HG03196 (cell line): ENCODE data around the gene SPEN.
A peak's percentile ranks its signal among the peaks of the same experiment; 100 is the strongest.
"Not testable (repeated sequence)": the region's sequence is repeated elsewhere in the genome, so short reads cannot be mapped to it uniquely, and the experiment has no call there.

ENCODE experiments used
- ATAC-seq: cut with Tn5 transposase; IDR thresholded peaks from one replicate; pipeline ENCODE4 v1.9.1; 2021; ENCODE audit not compliant: unreplicated experiment

SPEN gene

GRCh38 chr1:15892857-15893599 is 45.5 kb downstream of the SPEN start:
- ATAC-seq = not testable (repeated sequence)

GRCh38 chr1:15895233-15895632 is 47.7 kb downstream of the SPEN start:
- no peak for ATAC-seq

- not testable (repeated sequence) for ATAC-seq
Observed at GRCh38 chr1:15896841-15897610, 49.5 kb downstream of the SPEN start.

- no peak for ATAC-seq
Observed at GRCh38 chr1:15899266-15899665, 51.8 kb downstream of the SPEN start.

GRCh38 chr1:15900662-15901279 is 53.3 kb downstream of the SPEN start:
- ATAC-seq = no peak

- ATAC-seq = no peak
Observed at GRCh38 chr1:15902882-15903281, 55.4 kb downstream of the SPEN start.

GRCh38 chr1:15908597-15908996 is 61.1 kb downstream of the SPEN start:
- no peak for ATAC-seq

- ATAC-seq = no peak
Observed at GRCh38 chr1:15911141-15911540, 63.6 kb downstream of the SPEN start.

GRCh38 chr1:15911927-15912326 is 64.4 kb downstream of the SPEN start:
- ATAC-seq = no peak

GRCh38 chr1:15913607-15914006 is 66.1 kb downstream of the SPEN start:
- ATAC-seq = not testable (repeated sequence)

- no peak for ATAC-seq
Observed at GRCh38 chr1:15915991-15916390, 68.5 kb downstream of the SPEN start.

- ATAC-seq = no peak
Observed at GRCh38 chr1:15916417-15916816, 68.9 kb downstream of the SPEN start.

GRCh38 chr1:15916916-15917315 is 69.4 kb downstream of the SPEN start:
- ATAC-seq = no peak

GRCh38 chr1:15918962-15919715 is 71.6 kb downstream of the SPEN start:
- peak; percentile 65 for ATAC-seq

- ATAC-seq = no peak
Observed at GRCh38 chr1:15923241-15923640, 75.7 kb downstream of the SPEN start.

GRCh38 chr1:15926448-15926847 is 78.9 kb downstream of the SPEN start:
- ATAC-seq = not testable (repeated sequence)

GRCh38 chr1:15928971-15929965 is 81.8 kb downstream of the SPEN start:
- ATAC-seq = no peak

- no peak for ATAC-seq
Observed at GRCh38 chr1:15931401-15931800, 83.9 kb downstream of the SPEN start.

- no peak for ATAC-seq
Observed at GRCh38 chr1:15931884-15932283, 84.4 kb downstream of the SPEN start.

GRCh38 chr1:15932612-15933011 is 85.1 kb downstream of the SPEN start:
- ATAC-seq = no peak
